Measurements from ENCODE around the gene CACNA1S. TPM values are rescaled to one million over a fixed set of nuclear protein-coding genes. Genes with fewer than 3 reads are reported as not detected.

Gene CACNA1S
- total and polyA plus RNA-seq, 2 of the 13 experiments (the other 11 are each of a cell fraction or from before 2014, with no cell fraction given) = not detected

- Histone ChIP-seq H3K4me1 (ENCODE audit: insufficient read depth, low read length) (0 out of 2 replicates have a peak, but pooled peaks cover 4% of the 10 kb centered on the region), H3K36me3 (replicated peaks in 1 of 2; ENCODE audit: control insufficient read depth in 1 of 2, insufficient read depth in 2 of 2, low read length in 2 of 2) (no peaks in the 10 kb centered on the region), H3K4me2 (ENCODE audit: low read depth, low read length) (no peak overlapping the region), H3K27me3 (ENCODE audit: control insufficient read depth in 1 of 2, insufficient read depth in 2 of 2, low read length in 2 of 2) (peaks cover 0 to 7% of the 10 kb centered on the region in 2 experiments; a peak in 2 of 5 replicates), H4K20me1 (ENCODE audit: insufficient read depth, low read length) (no peaks in the 10 kb centered on the region), H3K27ac (ENCODE audit: extremely low read length, insufficient read depth, low read length) (no peak overlapping the region), H3K9me3 (ENCODE audit: low read length) (no peaks in the 10 kb centered on the region), H2AFZ (ENCODE audit: low read length) (no peak overlapping the region), H3K4me3 (replicated peaks in 1 of 3; ENCODE audit: insufficient read depth in 1 of 3, low read depth in 2 of 3, low read length in 3 of 3) (no peak overlapping the region), H3K9ac (ENCODE audit: insufficient read depth, low read depth, low read length) (no peak overlapping the region), H3K79me2 (ENCODE audit: insufficient read depth, low read length) (no peaks in the 10 kb centered on the region)
- ChIA-PET POLR2A (no interaction called here), CTCF (ENCODE audit: low intra/inter-chr PET ratio, low total read pairs) (interaction anchor here (2.6 kb wide), 1 partner anchor 71 kb away, joined by 24 read pairs; no protein-coding TSS in a partner anchor)
- 37% methylated on average over 9 of the region's 9 CpGs for WGBS (ENCODE audit: low lambda C conversion rate)
- no TSS peak for BruUV-seq (replicated peaks)
- TF ChIP-seq NR3C1 (CRISPR knock-in tag; IDR thresholded peaks at IDR 0.05) = no peak
- TF ChIP-seq IRF1 (CRISPR knock-in tag; IDR thresholded peaks at IDR 0.05; ENCODE audit: low read depth) = no peak
- TF ChIP-seq ZNF263 (CRISPR knock-in tag; IDR thresholded peaks at IDR 0.05) = peak; percentile 61
- TF ChIP-seq ZSCAN9 (CRISPR knock-in tag; IDR thresholded peaks at IDR 0.05; ENCODE audit: borderline replicate concordance) = no peak
- no peak for TF ChIP-seq TFDP2 (CRISPR knock-in tag; IDR thresholded peaks at IDR 0.05)
- ATAC-seq (no peak), DNase-seq (ENCODE audit: low spot score) (no peak), FAIRE-seq (no peak)
- intact Hi-C loops (cut with micrococcal nuclease; ENCODE audit: unreplicated experiment) = loop anchor here (5.0 kb wide), 1 partner anchor 422 kb away; the partner anchor contains the start of gene KIF14
- in situ Hi-C loops (cut with HindIII; ENCODE audit: extremely low pct_ligation_motif_present, low pct_unique_long_range_greater_than_20kb) = loop anchor here (5.0 kb wide), 3 partner anchors 67 to 422 kb away; partner anchors contain the start of genes INAVA and KIF14
Measured at GRCh38 chr1:201044119-201044518, 68.1 kb downstream of the CACNA1S start.
